ENCODE data around the gene ABRACL. TPM values are rescaled to one million over a fixed set of nuclear protein-coding genes. Genes with fewer than 3 reads are reported as not detected.

The ABRACL gene
- total RNA-seq, 2 experiments from 2014 or later = 69.7 to 73.5 TPM

DNA sequence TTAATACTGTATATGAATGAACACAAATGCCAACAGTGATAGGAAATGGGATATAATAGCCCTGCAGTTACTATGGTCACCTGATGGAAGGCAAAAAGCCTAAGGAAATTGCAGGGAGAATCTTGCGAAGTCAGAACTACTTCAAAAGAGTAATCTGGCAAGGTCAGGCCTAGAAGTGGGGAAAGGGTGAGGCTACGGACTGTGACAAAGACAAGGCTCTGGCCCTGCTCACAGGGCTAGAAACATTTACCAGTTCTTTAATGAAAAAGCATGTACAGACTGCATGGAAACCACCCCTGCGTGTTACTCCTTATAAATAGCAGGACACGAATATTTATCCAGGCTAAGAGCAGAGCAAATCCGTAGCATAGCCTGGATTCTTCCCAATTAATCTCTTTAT is 53.8 kb downstream of the ABRACL start:
- no TSS peak for BruUV-seq (replicated peaks)
- POLR2A ChIA-PET = no interaction called here
- intact Hi-C loops (cut with micrococcal nuclease; ENCODE audit: unreplicated experiment) = no loop called here
- DNase-seq (ENCODE audit: low spot score) = no peak
- Histone ChIP-seq H3K27ac (ENCODE audit: low read depth, low read length, poor library complexity, severe bottlenecking) (no peak overlapping the region), H3K9me3 (ENCODE audit: low read length) (no peaks in the 10 kb centered on the region), H3K36me3 (ENCODE audit: insufficient read depth, low read length) (no peaks in the 10 kb centered on the region), H3K4me1 (ENCODE audit: insufficient read depth, low read length, poor library complexity, severe bottlenecking) (no peaks in the 10 kb centered on the region), H3K4me2 (ENCODE audit: low read length) (no peak overlapping the region), H3K9me2 (ENCODE audit: insufficient read depth, low read length) (no peaks in the 10 kb centered on the region), H2AFZ (ENCODE audit: low read length) (no peak overlapping the region), H3K4me3 (ENCODE audit: low read depth, low read length, poor library complexity, severe bottlenecking) (no peak overlapping the region), H3K79me2 (ENCODE audit: insufficient read depth, low read depth, low read length) (no peaks in the 10 kb centered on the region), H4K20me1 (ENCODE audit: insufficient read depth, low read length) (no peaks in the 10 kb centered on the region)
- CTCF ChIA-PET (ENCODE audit: unreplicated experiment) = no interaction called here
- TF ChIP-seq EZH2phosphoT487 (IDR thresholded peaks at IDR 0.05; ENCODE audit: borderline replicate concordance, low read depth, low read length) = no peak
- TF ChIP-seq, protein P1, sequence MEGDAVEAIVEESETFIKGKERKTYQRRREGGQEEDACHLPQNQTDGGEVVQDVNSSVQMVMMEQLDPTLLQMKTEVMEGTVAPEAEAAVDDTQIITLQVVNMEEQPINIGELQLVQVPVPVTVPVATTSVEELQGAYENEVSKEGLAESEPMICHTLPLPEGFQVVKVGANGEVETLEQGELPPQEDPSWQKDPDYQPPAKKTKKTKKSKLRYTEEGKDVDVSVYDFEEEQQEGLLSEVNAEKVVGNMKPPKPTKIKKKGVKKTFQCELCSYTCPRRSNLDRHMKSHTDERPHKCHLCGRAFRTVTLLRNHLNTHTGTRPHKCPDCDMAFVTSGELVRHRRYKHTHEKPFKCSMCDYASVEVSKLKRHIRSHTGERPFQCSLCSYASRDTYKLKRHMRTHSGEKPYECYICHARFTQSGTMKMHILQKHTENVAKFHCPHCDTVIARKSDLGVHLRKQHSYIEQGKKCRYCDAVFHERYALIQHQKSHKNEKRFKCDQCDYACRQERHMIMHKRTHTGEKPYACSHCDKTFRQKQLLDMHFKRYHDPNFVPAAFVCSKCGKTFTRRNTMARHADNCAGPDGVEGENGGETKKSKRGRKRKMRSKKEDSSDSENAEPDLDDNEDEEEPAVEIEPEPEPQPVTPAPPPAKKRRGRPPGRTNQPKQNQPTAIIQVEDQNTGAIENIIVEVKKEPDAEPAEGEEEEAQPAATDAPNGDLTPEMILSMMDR (conservative IDR thresholded peaks at IDR 0.05; ENCODE audit: low read length) = no peak

DNA sequence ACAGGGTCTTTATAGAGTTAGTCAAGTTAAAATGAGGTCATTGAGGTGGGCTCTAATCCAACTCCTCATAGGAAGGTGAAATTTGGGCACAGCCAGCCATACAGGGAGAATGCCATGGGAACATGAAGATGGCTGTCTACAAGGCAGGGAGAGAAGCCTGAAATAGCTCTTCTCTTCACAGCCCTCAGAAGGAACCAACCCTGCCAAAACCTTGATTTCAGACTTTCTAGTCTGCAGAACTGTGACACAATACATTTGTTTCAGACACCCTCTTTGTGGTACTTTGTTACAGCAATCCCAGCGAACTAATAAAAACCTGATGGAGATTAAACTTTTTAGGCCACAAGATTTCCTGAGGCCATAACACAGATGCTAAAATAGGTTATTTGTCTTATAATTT is 63.3 kb downstream of the ABRACL start:
- DNase-seq (ENCODE audit: low spot score) = no peak
- no peak overlapping the region for H3K4me2 ChIP-seq (ENCODE audit: low read length)
- no peaks in the 10 kb centered on the region for H4K20me1 ChIP-seq (ENCODE audit: insufficient read depth, low read length)
- H3K79me2 ChIP-seq (ENCODE audit: insufficient read depth, low read depth, low read length) = no peaks in the 10 kb centered on the region
- H3K27ac ChIP-seq (ENCODE audit: low read depth, low read length, poor library complexity, severe bottlenecking) = no peak overlapping the region
- no peaks in the 10 kb centered on the region for H3K36me3 ChIP-seq (ENCODE audit: insufficient read depth, low read length)
- CTCF ChIA-PET (ENCODE audit: unreplicated experiment) = no interaction called here
- intact Hi-C loops (cut with micrococcal nuclease; ENCODE audit: unreplicated experiment) = no loop called here
- POLR2A ChIA-PET = no interaction called here
- BruUV-seq (replicated peaks) = no TSS peak
- H3K4me1 ChIP-seq (ENCODE audit: insufficient read depth, low read length, poor library complexity, severe bottlenecking) = no peaks in the 10 kb centered on the region
- H3K4me3 ChIP-seq (ENCODE audit: low read depth, low read length, poor library complexity, severe bottlenecking) = no peak overlapping the region
- no peak overlapping the region for H2AFZ ChIP-seq (ENCODE audit: low read length)
- H3K9me2 ChIP-seq (ENCODE audit: insufficient read depth, low read length) = no peaks in the 10 kb centered on the region
- H3K9me3 ChIP-seq (ENCODE audit: low read length) = no peaks in the 10 kb centered on the region
- TF ChIP-seq, protein P1 (conservative IDR thresholded peaks at IDR 0.05; ENCODE audit: low read length) = no peak
- no peak for TF ChIP-seq EZH2phosphoT487 (IDR thresholded peaks at IDR 0.05; ENCODE audit: borderline replicate concordance, low read depth, low read length)

Other genes with a start within 250 kb of the ABRACL start
- gene ECT2L, start 232.7 kb upstream of the ABRACL start, total RNA-seq (2014; rRNA removed; shearing (Covaris generic)) = not detected in 2 replicates
- gene ECT2L, start 232.7 kb upstream of the ABRACL start, total RNA-seq (2022) = not detected in 2 replicates
- gene REPS1, start 40.5 kb upstream of the ABRACL start, total RNA-seq (2014; rRNA removed; shearing (Covaris generic)) = 29.0 and 40.0 TPM in 2 replicates
- gene REPS1, start 40.5 kb upstream of the ABRACL start, total RNA-seq (2022) = 53.9 and 68.6 TPM in 2 replicates
- gene HECA, start 106.3 kb downstream of the ABRACL start, total RNA-seq (2014; rRNA removed; shearing (Covaris generic)) = 15.7 and 21.9 TPM in 2 replicates
- gene HECA, start 106.3 kb downstream of the ABRACL start, total RNA-seq (2022) = 23.3 and 27.3 TPM in 2 replicates

Measured in OCI-LY7 (cell line).